ENCODE data around the gene WTAP.

DNA sequence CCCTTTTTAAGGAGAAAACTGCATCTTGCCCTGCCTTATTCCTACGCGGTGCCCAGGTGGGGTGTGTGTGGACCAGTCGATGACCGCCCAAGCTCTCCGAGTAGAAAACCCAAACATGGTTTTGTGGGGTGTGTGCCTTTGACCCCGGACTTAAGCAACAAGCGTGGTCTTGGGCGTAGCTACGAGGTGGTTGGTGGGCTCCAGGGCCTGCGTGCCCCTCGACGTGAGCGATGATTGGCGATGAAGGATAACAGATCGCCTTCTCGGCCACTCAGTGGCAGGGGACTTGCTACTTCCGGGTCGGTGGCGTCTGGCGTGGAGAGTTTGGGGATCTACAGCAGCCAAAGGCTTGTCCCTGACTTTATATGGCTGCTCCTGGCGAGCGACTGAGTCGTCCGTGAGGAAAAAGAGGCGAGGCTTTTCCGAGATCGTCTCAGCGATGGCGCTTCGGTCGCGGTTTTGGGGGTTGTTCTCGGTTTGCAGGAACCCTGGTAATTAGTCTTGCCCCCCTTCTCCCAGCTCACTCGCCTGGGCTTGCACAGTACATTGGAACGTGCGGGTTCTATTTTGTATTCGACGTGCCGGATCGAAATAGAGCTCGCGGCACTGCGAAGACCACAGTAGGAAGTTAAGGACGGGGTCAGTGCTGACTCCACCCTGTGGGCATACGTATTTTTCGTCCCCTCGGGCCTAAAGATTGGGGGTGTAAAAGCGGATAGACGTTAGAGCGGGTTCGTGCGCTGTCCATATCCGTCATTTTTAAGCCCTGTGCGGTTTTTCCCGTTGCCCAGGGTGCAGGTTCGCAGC, 63.0 kb downstream of the WTAP start, which contains the start of gene MRPL18:
- no peak for TF ChIP-seq EP300 (IDR thresholded peaks at IDR 0.05; ENCODE audit: borderline replicate concordance)
- no peak; the same call in 1 of the 2 replicates for TF ChIP-seq CREB1 (IDR thresholded peaks at IDR 0.05; ENCODE audit: low read depth)
- TF ChIP-seq YY1 (IDR thresholded peaks at IDR 0.05; ENCODE audit: low read depth), result peak; percentile 80
- no peak for TF ChIP-seq TCF12 (IDR thresholded peaks at IDR 0.05; ENCODE audit: low read depth)
- TF ChIP-seq, protein P1, sequence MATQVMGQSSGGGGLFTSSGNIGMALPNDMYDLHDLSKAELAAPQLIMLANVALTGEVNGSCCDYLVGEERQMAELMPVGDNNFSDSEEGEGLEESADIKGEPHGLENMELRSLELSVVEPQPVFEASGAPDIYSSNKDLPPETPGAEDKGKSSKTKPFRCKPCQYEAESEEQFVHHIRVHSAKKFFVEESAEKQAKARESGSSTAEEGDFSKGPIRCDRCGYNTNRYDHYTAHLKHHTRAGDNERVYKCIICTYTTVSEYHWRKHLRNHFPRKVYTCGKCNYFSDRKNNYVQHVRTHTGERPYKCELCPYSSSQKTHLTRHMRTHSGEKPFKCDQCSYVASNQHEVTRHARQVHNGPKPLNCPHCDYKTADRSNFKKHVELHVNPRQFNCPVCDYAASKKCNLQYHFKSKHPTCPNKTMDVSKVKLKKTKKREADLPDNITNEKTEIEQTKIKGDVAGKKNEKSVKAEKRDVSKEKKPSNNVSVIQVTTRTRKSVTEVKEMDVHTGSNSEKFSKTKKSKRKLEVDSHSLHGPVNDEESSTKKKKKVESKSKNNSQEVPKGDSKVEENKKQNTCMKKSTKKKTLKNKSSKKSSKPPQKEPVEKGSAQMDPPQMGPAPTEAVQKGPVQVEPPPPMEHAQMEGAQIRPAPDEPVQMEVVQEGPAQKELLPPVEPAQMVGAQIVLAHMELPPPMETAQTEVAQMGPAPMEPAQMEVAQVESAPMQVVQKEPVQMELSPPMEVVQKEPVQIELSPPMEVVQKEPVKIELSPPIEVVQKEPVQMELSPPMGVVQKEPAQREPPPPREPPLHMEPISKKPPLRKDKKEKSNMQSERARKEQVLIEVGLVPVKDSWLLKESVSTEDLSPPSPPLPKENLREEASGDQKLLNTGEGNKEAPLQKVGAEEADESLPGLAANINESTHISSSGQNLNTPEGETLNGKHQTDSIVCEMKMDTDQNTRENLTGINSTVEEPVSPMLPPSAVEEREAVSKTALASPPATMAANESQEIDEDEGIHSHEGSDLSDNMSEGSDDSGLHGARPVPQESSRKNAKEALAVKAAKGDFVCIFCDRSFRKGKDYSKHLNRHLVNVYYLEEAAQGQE (IDR thresholded peaks at IDR 0.05; ENCODE audit: low read depth), result no peak
- TF ChIP-seq EGR1 (IDR thresholded peaks at IDR 0.05), result no peak
